HepG2 (cell line): Measurements from ENCODE around the gene BICDL1. TPM values are rescaled to one million over a fixed set of nuclear protein-coding genes. Genes with fewer than 3 reads are reported as not detected.
A peak's percentile ranks its signal among the peaks of the same experiment; 100 is the strongest.

Experiments used
- AFF4 ChIP-seq: sonication (generic); formaldehyde crosslinking; IDR thresholded peaks from 2 replicates; pipeline ENCODE4 v1.4.0; 2020; ENCODE audit warnings: missing genetic modification reagents
- AKNA ChIP-seq: sonication (generic); formaldehyde crosslinking; IDR thresholded peaks from 2 replicates; pipeline ENCODE4 v1.4.0; 2020; ENCODE audit warnings: missing genetic modification reagents, borderline replicate concordance
- CENPT ChIP-seq: sonication (generic); formaldehyde crosslinking; IDR thresholded peaks from 2 replicates; pipeline ENCODE4 v1.8.0; 2022; ENCODE audit warnings: low read depth, mild to moderate bottlenecking, moderate library complexity, missing genetic modification reagents
- DNMT1 ChIP-seq: sonication (generic); formaldehyde crosslinking; IDR thresholded peaks from 2 replicates; pipeline ENCODE4 v1.5.1; 2020; ENCODE audit warnings: mild to moderate bottlenecking, missing genetic modification reagents
- FOXO4 ChIP-seq: sonication (generic); formaldehyde crosslinking; conservative IDR thresholded peaks from 2 replicates; pipeline ENCODE4 v1.8.1; 2023; ENCODE audit warnings: missing genetic modification reagents
- HDAC2 ChIP-seq: sonication (generic); formaldehyde crosslinking; IDR thresholded peaks from 2 replicates; pipeline ENCODE4 v1.4.0; 2020; ENCODE audit warnings: missing genetic modification reagents
- HNRNPLL ChIP-seq: fragments of 200-400 bp; formaldehyde crosslinking; IDR thresholded peaks from 2 replicates; pipeline ENCODE4 v1.6.1; 2017; ENCODE audit warnings: mild to moderate bottlenecking, low read depth, low read length; ENCODE audit not compliant: poor library complexity, severe bottlenecking
- MED13 ChIP-seq: sonication (generic); formaldehyde crosslinking; IDR thresholded peaks from 2 replicates; pipeline ENCODE4 v1.5.0; 2020; ENCODE audit warnings: missing genetic modification reagents
- NFKB2 ChIP-seq: sonication (generic); formaldehyde crosslinking; IDR thresholded peaks from 2 replicates; pipeline ENCODE4 v1.4.0; 2020; ENCODE audit warnings: missing genetic modification reagents, borderline replicate concordance
- PAX8 ChIP-seq: sonication (generic); formaldehyde crosslinking; IDR thresholded peaks from 2 replicates; pipeline ENCODE4 v1.8.0; 2022; ENCODE audit warnings: mild to moderate bottlenecking, missing genetic modification reagents, borderline replicate concordance
- RFXAP ChIP-seq: sonication (generic); formaldehyde crosslinking; IDR thresholded peaks from 2 replicates; pipeline ENCODE4 v1.4.0; 2020; ENCODE audit warnings: missing genetic modification reagents, borderline replicate concordance
- SIN3A ChIP-seq: IDR thresholded peaks from 2 replicates; pipeline ENCODE4 v1.6.1; 2011; ENCODE audit warnings: low read depth, mild to moderate bottlenecking, control low read depth, low read length, borderline replicate concordance
- SIX4 ChIP-seq: sonication (generic); formaldehyde crosslinking; IDR thresholded peaks from 2 replicates; pipeline ENCODE4 v1.4.0; 2020; ENCODE audit warnings: missing genetic modification reagents
- SMARCC2 ChIP-seq: fragments of 450-650 bp; IDR thresholded peaks from 2 replicates; pipeline ENCODE4 v1.6.1; 2017; ENCODE audit warnings: antibody characterized with exemption, mild to moderate bottlenecking
- TARDBP ChIP-seq: sonication (generic); formaldehyde crosslinking; IDR thresholded peaks from 2 replicates; pipeline ENCODE4 v1.8.0; 2022; ENCODE audit warnings: mild to moderate bottlenecking, missing genetic modification reagents
- U2AF2 ChIP-seq: fragments of 200-400 bp; formaldehyde crosslinking; IDR thresholded peaks from 2 replicates; pipeline ENCODE4 v1.6.1; 2017; ENCODE audit warnings: low read depth, mild to moderate bottlenecking, low read length
- ZNF101 ChIP-seq: sonication (generic); formaldehyde crosslinking; IDR thresholded peaks from 2 replicates; pipeline ENCODE4 v1.4.0; 2020; ENCODE audit warnings: mild to moderate bottlenecking, low read depth, missing genetic modification reagents, borderline replicate concordance
- ZNF530 ChIP-seq: sonication (generic); formaldehyde crosslinking; IDR thresholded peaks from 2 replicates; pipeline ENCODE4 v1.5.0; 2020; ENCODE audit warnings: low read depth, mild to moderate bottlenecking, missing genetic modification reagents
- ZNF562 ChIP-seq: sonication (generic); formaldehyde crosslinking; IDR thresholded peaks from 2 replicates; pipeline ENCODE4 v1.8.0; 2022; ENCODE audit warnings: missing genetic modification reagents, borderline replicate concordance
- polyA plus RNA-seq, 8 experiments: library from polyadenylated mRNA; depleted of rRNA in 3 of 8; stranded (reverse) in 7 of 8; unstranded in 1 of 8; fragments of >200 nt; fragmentation: Illumina TruSeq in 4 of 8; extraction: Trizol in 4 of 8; gene quantifications; 2 replicates each; pipeline versions ENCODE4 v1.2.1 to v1.2.3, GENCODE V29; 2011 to 2016; ENCODE audit warnings: low read depth in 4 of 8, missing spikeins in 1 of 8, mixed read lengths in 1 of 8; ENCODE audit not compliant: insufficient read depth in 1 of 8
- total RNA-seq, 5 experiments: library from RNA; depleted of rRNA; stranded (reverse); fragments of >200 nt; fragmentation: Illumina TruSeq; extraction: Trizol; gene quantifications; 2 replicates each; pipeline ENCODE4 v1.2.3, GENCODE V29; 2016; ENCODE audit warnings: low read depth in 1 of 5

Gene BICDL1
- total and polyA plus RNA-seq, 2 of the 13 experiments (the other 11 are each of a cell fraction or from before 2014, with no cell fraction given): 3.6 to 9.7 TPM

- TF ChIP-seq HDAC2 (CRISPR knock-in tag) (peak; percentile 94), NFKB2 (CRISPR knock-in tag) (peak; percentile 73; the same call in 1 of the 2 replicates), CENPT (CRISPR knock-in tag) (no peak), RFXAP (CRISPR knock-in tag) (peak; percentile 67; the same call in 1 of the 2 replicates), DNMT1 (no peak), MED13 (CRISPR knock-in tag) (no peak), SMARCC2 (no peak), ZNF101 (CRISPR knock-in tag) (no peak), AKNA (CRISPR knock-in tag) (no peak), HNRNPLL (peak; percentile 99), SIX4 (CRISPR knock-in tag) (no peak; the same call in none of the 2 replicates), AFF4 (no peak), ZNF530 (no peak), SIN3A (peak; percentile 96; the same call in 1 of the 2 replicates), ZNF562 (CRISPR knock-in tag) (no peak), PAX8 (CRISPR knock-in tag) (no peak), TARDBP (CRISPR knock-in tag) (peak; percentile 90), FOXO4 (CRISPR knock-in tag) (no peak), U2AF2 (peak; percentile 90)
Observed at GRCh38 chr12:120086801-120087621, 98.0 kb downstream of the BICDL1 start (continued).
